A673 (cell line): ENCODE results near the gene NPR2. TPM values are rescaled to one million over a fixed set of nuclear protein-coding genes. Genes with fewer than 3 reads are reported as not detected.

Source experiments
- BruUV-seq: library from RNA; stranded (reverse); fragments of 400-500 nt; replicated peaks from 2 replicates; lab custom pipeline; 2021; lab: Mats Ljungman, UMichigan
- CTCF ChIA-PET: fragments of 300-600 bp; sonication (Branson Sonifier 250); formaldehyde crosslinking; loops from one replicate; lab custom pipeline; 2022; ENCODE audit warnings: antibody characterized with exemption; lab: Charles Lee
- POLR2A ChIA-PET: fragments of 300-600 bp; sonication (Branson Sonifier 250); formaldehyde crosslinking; loops from one replicate; lab custom pipeline; 2022; ENCODE audit warnings: antibody characterized with exemption; ENCODE audit not compliant: low non-redundant PET; lab: Charles Lee
- DNase-seq: peaks from one replicate; pipeline ENCODE4 v3.0.0-alpha.2; 2015; ENCODE audit warnings: low spot score
- H3K27ac ChIP-seq: fragments of 200-600 bp; sonication (generic); 2 replicates; pipeline ENCODE4 v1.5.1; 2016; ENCODE audit warnings: mixed run types, low read depth, mild to moderate bottlenecking, mixed read lengths, antibody characterized with exemption, low read length; ENCODE audit not compliant: poor library complexity, severe bottlenecking
- H3K27me3 ChIP-seq: fragments of 200-600 bp; sonication (generic); replicated peaks from 2 replicates; pipeline ENCODE4 v1.6.1; 2017; ENCODE audit warnings: mixed run types, low read depth, mild to moderate bottlenecking, mixed read lengths, antibody characterized with exemption, low read length; ENCODE audit not compliant: insufficient read depth, poor library complexity
- H3K36me3 ChIP-seq: fragments of 200-600 bp; sonication (generic); 2 replicates; pipeline ENCODE4 v1.6.1; 2016; ENCODE audit warnings: mixed run types, mild to moderate bottlenecking, mixed read lengths, antibody characterized with exemption, low read length; ENCODE audit not compliant: insufficient read depth, poor library complexity, severe bottlenecking
- H3K4me1 ChIP-seq: fragments of 200-600 bp; sonication (generic); 2 replicates; pipeline ENCODE4 v1.6.1; 2017; ENCODE audit warnings: mixed run types, mild to moderate bottlenecking, mixed read lengths, antibody characterized with exemption, low read length; ENCODE audit not compliant: insufficient read depth, poor library complexity, severe bottlenecking
- H3K4me3 ChIP-seq: fragments of 200-600 bp; sonication (generic); 2 replicates; pipeline ENCODE4 v1.5.1; 2016; ENCODE audit warnings: low read depth, mixed run types, mild to moderate bottlenecking, mixed read lengths, low read length; ENCODE audit not compliant: poor library complexity, severe bottlenecking
- H3K9me3 ChIP-seq: fragments of 200-600 bp; sonication (generic); 2 replicates; pipeline ENCODE4 v1.6.1; 2016; ENCODE audit warnings: mixed run types, low read depth, mild to moderate bottlenecking, mixed read lengths, antibody characterized with exemption, low read length; ENCODE audit not compliant: poor library complexity, severe bottlenecking
- EZH2 ChIP-seq: fragments of 200-600 bp; sonication (generic); IDR thresholded peaks from 2 replicates; pipeline ENCODE4 v1.6.1; 2017; ENCODE audit warnings: borderline replicate concordance, low read depth, mild to moderate bottlenecking, mixed read lengths, antibody characterized with exemption, low read length; ENCODE audit not compliant: poor library complexity, severe bottlenecking
- intact Hi-C: fragments of 100-400 bp; cut with micrococcal nuclease; formaldehyde crosslinking; loops from one replicate; pipeline ENCODE4 v1.10.0; 2022; ENCODE audit not compliant: unreplicated experiment
- total RNA-seq: library from RNA; stranded (reverse); gene quantifications from 2 replicates; pipeline ENCODE4 v1.2.3, GENCODE V29; 2021
- TF ChIP-seq, protein P1 (sequence below): fragments of 300-800, 200-600 bp; sonication (generic); conservative IDR thresholded peaks from 2 replicates; pipeline ENCODE4 v1.5.1; 2017; ENCODE audit warnings: low read depth, mild to moderate bottlenecking, antibody characterized with exemption, low read length, moderate library complexity, mixed read lengths

Gene NPR2
- total RNA-seq, 1 experiment from 2014 or later, result 9.1 TPM

DNA sequence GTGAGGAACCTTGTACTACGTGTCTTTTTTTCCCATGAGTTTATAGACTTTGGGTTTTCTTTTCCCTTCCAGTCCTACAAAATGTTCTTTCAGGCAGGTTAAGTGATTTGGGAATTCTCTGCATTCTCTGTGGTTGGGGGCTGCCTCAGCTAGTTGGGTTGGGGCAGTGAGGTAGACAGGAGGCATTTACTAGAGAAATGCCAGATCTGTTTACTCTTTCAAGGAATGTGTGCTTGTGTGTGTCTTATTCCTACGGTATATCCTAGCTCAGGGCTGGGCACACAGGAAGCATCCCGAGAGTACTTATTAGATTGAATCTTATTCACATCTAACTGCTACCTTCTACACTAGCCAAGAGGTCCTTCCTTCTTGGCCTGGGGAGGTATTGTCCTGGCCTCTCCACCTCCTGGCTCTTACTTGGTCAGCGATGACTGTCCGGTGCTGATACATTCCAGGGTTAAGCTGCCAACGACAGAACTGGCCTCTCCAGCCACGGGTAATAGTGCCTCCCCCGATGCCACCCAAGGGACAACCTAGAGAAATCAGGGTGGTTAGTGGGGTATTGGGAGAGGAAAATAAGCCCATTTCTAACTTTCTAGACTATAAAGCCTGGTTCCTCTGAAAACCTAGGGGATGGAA is 47.4 kb upstream of the NPR2 start:
- Histone ChIP-seq H3K4me1 (peaks cover 17% of the 10 kb centered on the region), H3K9me3 (no peaks in the 10 kb centered on the region), H3K36me3 (peaks cover 45% of the 10 kb centered on the region), H3K27ac (no peak overlapping the region), H3K27me3 (no peaks in the 10 kb centered on the region), H3K4me3 (no peak overlapping the region)
- CTCF ChIA-PET, result no interaction called here
- intact Hi-C loops, result no loop called here
- DNase-seq, result no peak
- BruUV-seq, result no TSS peak
- no peak for TF ChIP-seq EZH2
- TF ChIP-seq, protein P1, sequence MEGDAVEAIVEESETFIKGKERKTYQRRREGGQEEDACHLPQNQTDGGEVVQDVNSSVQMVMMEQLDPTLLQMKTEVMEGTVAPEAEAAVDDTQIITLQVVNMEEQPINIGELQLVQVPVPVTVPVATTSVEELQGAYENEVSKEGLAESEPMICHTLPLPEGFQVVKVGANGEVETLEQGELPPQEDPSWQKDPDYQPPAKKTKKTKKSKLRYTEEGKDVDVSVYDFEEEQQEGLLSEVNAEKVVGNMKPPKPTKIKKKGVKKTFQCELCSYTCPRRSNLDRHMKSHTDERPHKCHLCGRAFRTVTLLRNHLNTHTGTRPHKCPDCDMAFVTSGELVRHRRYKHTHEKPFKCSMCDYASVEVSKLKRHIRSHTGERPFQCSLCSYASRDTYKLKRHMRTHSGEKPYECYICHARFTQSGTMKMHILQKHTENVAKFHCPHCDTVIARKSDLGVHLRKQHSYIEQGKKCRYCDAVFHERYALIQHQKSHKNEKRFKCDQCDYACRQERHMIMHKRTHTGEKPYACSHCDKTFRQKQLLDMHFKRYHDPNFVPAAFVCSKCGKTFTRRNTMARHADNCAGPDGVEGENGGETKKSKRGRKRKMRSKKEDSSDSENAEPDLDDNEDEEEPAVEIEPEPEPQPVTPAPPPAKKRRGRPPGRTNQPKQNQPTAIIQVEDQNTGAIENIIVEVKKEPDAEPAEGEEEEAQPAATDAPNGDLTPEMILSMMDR, result no peak
- POLR2A ChIA-PET, result no interaction called here

DNA sequence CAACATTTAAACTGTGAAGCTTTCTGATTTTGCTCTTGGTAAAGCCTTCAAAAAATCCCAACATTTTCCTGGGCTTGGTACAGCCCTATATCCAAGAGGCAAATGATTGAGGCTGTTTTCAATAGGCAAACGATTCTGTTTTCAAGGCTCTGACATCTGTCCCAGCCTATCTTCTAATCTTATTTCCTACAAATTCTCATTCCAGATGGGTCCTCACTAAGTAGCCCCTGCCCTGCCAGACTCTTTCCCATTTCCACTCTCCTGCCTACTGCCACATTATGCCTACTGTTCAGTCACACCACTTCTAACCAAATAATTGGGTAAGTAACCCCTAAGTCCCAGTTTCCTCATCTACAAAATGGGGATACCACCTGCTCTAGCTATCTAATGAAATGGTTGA is 45.8 kb upstream of the NPR2 start:
- no peaks in the 10 kb centered on the region for H3K27me3 ChIP-seq
- POLR2A ChIA-PET, result no interaction called here
- H3K27ac ChIP-seq, result no peak overlapping the region
- peaks cover 21% of the 10 kb centered on the region for H3K4me1 ChIP-seq
- peaks cover 30% of the 10 kb centered on the region for H3K36me3 ChIP-seq
- TF ChIP-seq, protein P1, result no peak
- TF ChIP-seq EZH2, result no peak
- intact Hi-C loops, result no loop called here
- DNase-seq, result no peak
- no TSS peak for BruUV-seq
- H3K9me3 ChIP-seq, result no peaks in the 10 kb centered on the region
- H3K4me3 ChIP-seq, result peak overlapping the region; percentile 96
- CTCF ChIA-PET, result interaction anchor here (0.6 kb wide), 1 partner anchor 10 kb away, joined by 5 read pairs; no protein-coding TSS in a partner anchor

DNA sequence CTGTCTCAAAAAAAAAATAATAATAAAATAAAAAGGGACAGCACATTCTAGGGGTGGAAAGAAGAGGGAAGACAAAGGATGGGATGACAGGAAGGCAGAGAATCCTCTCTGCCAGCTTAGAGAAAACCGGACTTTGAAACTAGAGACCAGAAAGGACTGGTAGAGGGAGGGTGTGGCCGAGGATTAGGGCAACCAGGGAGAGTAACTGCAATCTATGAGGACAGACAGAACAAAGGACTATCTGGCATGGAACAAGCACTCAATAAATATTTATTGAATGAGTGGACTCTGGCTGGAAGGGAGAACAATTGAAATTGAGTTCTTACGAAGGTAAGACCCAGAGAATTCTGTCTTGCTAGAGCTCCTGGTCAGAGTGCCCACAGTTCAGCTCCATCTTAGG is 44.8 kb upstream of the NPR2 start:
- H3K27ac ChIP-seq, result no peak overlapping the region
- intact Hi-C loops, result no loop called here
- POLR2A ChIA-PET, result no interaction called here
- CTCF ChIA-PET, result no interaction called here
- TF ChIP-seq EZH2, result no peak
- TF ChIP-seq, protein P1, result no peak
- no TSS peak for BruUV-seq
- H3K4me1 ChIP-seq, result peaks cover 21% of the 10 kb centered on the region
- no peak for DNase-seq
- H3K4me3 ChIP-seq, result peak overlapping the region; percentile 96
- peaks cover 29% of the 10 kb centered on the region for H3K36me3 ChIP-seq
- H3K9me3 ChIP-seq, result no peaks in the 10 kb centered on the region
- no peaks in the 10 kb centered on the region for H3K27me3 ChIP-seq
